OCI-LY1 (cell line): ENCODE measurements around the gene TOR2A.

Experiments
- H2AFZ ChIP-seq: fragments of 200-600 bp; sonication (generic), shearing (Covaris generic); 2 replicates; pipeline ENCODE4 v1.6.0; 2014; ENCODE audit warnings: antibody characterized with exemption, mild to moderate bottlenecking, low read length
- H3F3A ChIP-seq: fragments of 200-600 bp; sonication (generic), shearing (Covaris generic); 2 replicates; pipeline ENCODE4 v1.6.0; 2014; ENCODE audit warnings: mild to moderate bottlenecking, antibody characterized with exemption, low read length, moderate library complexity; ENCODE audit not compliant: insufficient read depth
- H3K27ac ChIP-seq: fragments of 200-600 bp; sonication (generic); 2 replicates; pipeline ENCODE4 v1.5.1; 2014; ENCODE audit warnings: low read length, mixed run types, mild to moderate bottlenecking, low read depth; ENCODE audit not compliant: poor library complexity, severe bottlenecking
- H3K27me3 ChIP-seq: fragments of 200-600 bp; sonication (generic); 2 replicates; pipeline ENCODE4 v1.6.0; 2014; ENCODE audit warnings: antibody characterized with exemption, mild to moderate bottlenecking, low read length, moderate library complexity; ENCODE audit not compliant: insufficient read depth
- H3K36me3 ChIP-seq: fragments of 200-600 bp; sonication (generic); 2 replicates; pipeline ENCODE4 v1.6.1; 2014; ENCODE audit warnings: mild to moderate bottlenecking, antibody characterized with exemption, low read length, moderate library complexity, mixed read lengths; ENCODE audit not compliant: insufficient read depth
- H3K4me1 ChIP-seq: fragments of 200-600 bp; sonication (generic); 2 replicates; pipeline ENCODE4 v1.5.1; 2014; ENCODE audit warnings: mild to moderate bottlenecking, low read length, moderate library complexity; ENCODE audit not compliant: insufficient read depth, severe bottlenecking
- H3K4me2 ChIP-seq: fragments of 200-600 bp; sonication (generic), shearing (Covaris generic); 2 replicates; pipeline ENCODE4 v1.6.1; 2014; ENCODE audit warnings: low read length
- H3K4me3 ChIP-seq: fragments of 200-600 bp; sonication (generic); 2 replicates; pipeline ENCODE4 v1.5.1; 2014; ENCODE audit warnings: low read length, low read depth, mild to moderate bottlenecking, mixed read lengths; ENCODE audit not compliant: poor library complexity, severe bottlenecking
- H3K79me2 ChIP-seq: fragments of 200-600 bp; shearing (Covaris generic); 2 replicates; pipeline ENCODE4 v1.6.1; 2016; ENCODE audit warnings: mixed run types, low read length, mixed read lengths; ENCODE audit not compliant: insufficient read depth
- H3K9ac ChIP-seq: fragments of 200-600 bp; sonication (generic), shearing (Covaris generic); 2 replicates; pipeline ENCODE4 v1.6.1; 2014; ENCODE audit warnings: mild to moderate bottlenecking, low read length, mixed read lengths
- H3K9me2 ChIP-seq: fragments of 200-600 bp; sonication (generic), shearing (Covaris generic); 2 replicates; pipeline ENCODE4 v1.6.1; 2014; ENCODE audit warnings: low read depth, mild to moderate bottlenecking, low read length, mixed read lengths
- H3K9me3 ChIP-seq: fragments of 200-600 bp; shearing (Covaris generic); 2 replicates; pipeline ENCODE4 v1.6.1; 2014; ENCODE audit warnings: low read length, mixed read lengths
- H4K20me1 ChIP-seq: fragments of 200-600 bp; sonication (generic), shearing (Covaris generic); 2 replicates; pipeline ENCODE4 v1.6.0; 2016; ENCODE audit warnings: mild to moderate bottlenecking, low read length; ENCODE audit not compliant: insufficient read depth
- CTCF ChIP-seq: fragments of 200-600 bp; sonication (generic), shearing (Covaris generic); IDR thresholded peaks from 2 replicates; pipeline ENCODE4 v1.5.1; 2017; ENCODE audit warnings: mild to moderate bottlenecking, antibody characterized with exemption, low read length, moderate library complexity, mixed read lengths
- EZH2 ChIP-seq: fragments of 200-600 bp; sonication (generic), shearing (Covaris generic); IDR thresholded peaks from 2 replicates; pipeline ENCODE4 v1.8.0; 2017; ENCODE audit warnings: borderline replicate concordance, mixed run types, mild to moderate bottlenecking, antibody characterized with exemption, low read length, moderate library complexity, mixed read lengths

Gene TOR2A

DNA sequence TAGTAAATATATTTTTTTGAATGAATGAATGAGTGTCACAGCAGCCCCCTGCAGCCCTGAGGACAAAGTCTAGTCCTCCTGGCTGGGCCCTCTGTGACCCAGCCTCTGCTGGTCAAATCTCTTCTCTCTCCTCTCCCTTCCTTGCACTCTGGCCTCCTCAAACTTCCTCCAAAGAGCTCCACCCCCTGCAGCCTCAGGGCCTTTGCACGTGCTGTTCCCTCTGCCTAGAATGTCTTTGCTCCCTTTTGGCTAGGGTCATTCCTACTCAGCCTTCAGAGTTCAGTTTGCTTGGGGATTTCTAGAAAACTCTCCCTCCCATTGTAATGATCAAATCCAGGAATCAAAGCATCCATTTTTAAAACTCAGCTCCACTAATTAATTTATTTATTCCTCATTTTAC, 30.3 kb upstream of the TOR2A start:
- TF ChIP-seq EZH2 (no peak), CTCF (no peak)
- Histone ChIP-seq H3K79me2 (no peaks in the 10 kb centered on the region), H3K4me3 (no peak overlapping the region), H3K27me3 (no peaks in the 10 kb centered on the region), H3F3A (no peaks in the 10 kb centered on the region), H4K20me1 (no peaks in the 10 kb centered on the region), H3K36me3 (no peaks in the 10 kb centered on the region), H3K9me3 (no peaks in the 10 kb centered on the region), H3K4me1 (peaks cover 23% of the 10 kb centered on the region), H3K9ac (no peak overlapping the region), H2AFZ (no peak overlapping the region), H3K4me2 (no peak overlapping the region), H3K27ac (no peak overlapping the region), H3K9me2 (no peaks in the 10 kb centered on the region)

GRCh38 chr9:127763918-127764384, 28.9 kb upstream of the TOR2A start:
- Histone ChIP-seq H3K79me2 (no peaks in the 10 kb centered on the region), H3F3A (no peaks in the 10 kb centered on the region), H3K27me3 (no peaks in the 10 kb centered on the region), H4K20me1 (no peaks in the 10 kb centered on the region), H3K36me3 (no peaks in the 10 kb centered on the region), H3K9ac (no peak overlapping the region), H3K27ac (no peak overlapping the region), H3K4me1 (peaks cover 14% of the 10 kb centered on the region), H3K4me2 (no peak overlapping the region), H2AFZ (no peak overlapping the region), H3K9me2 (no peaks in the 10 kb centered on the region), H3K9me3 (no peaks in the 10 kb centered on the region), H3K4me3 (no peak overlapping the region)
- TF ChIP-seq EZH2 (no peak), CTCF (peak; percentile 64)

DNA sequence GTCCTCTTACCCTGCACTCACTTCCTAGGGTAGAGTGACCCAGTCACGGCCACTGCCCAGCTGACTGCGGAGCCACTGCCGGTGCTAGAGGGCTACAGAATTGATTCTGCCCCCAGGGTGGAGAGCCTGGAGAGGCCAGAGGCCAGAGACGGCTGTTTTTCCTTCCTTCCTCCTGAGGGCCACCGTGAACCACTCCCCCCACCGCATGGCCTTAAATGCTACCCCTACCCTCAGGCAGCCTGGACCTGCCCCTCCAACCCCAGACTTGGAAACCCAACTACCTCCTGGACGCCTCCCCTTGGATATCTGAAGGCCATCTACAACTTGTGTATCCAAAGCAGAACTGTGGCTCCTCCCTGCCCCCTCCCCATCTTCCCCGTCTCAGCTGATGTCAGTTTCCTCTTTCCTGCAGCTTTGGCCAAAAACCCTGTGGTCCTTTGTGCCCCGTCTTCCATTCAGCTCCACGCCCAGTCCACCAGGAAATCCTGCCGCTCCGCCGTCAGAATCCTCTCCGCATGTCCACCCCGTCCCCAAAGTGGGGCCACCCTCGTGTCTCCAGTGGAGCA, 27.1 kb upstream of the TOR2A start:
- no peaks in the 10 kb centered on the region for H3K9me3 ChIP-seq
- no peaks in the 10 kb centered on the region for H4K20me1 ChIP-seq
- H3F3A ChIP-seq, result no peaks in the 10 kb centered on the region
- no peaks in the 10 kb centered on the region for H3K27me3 ChIP-seq
- no peak overlapping the region for H2AFZ ChIP-seq
- H3K36me3 ChIP-seq, result no peaks in the 10 kb centered on the region
- no peak overlapping the region for H3K4me3 ChIP-seq
- H3K4me2 ChIP-seq, result no peak overlapping the region
- H3K27ac ChIP-seq, result no peak overlapping the region
- H3K9me2 ChIP-seq, result no peaks in the 10 kb centered on the region
- H3K79me2 ChIP-seq, result no peaks in the 10 kb centered on the region
- peaks cover 3% of the 10 kb centered on the region for H3K4me1 ChIP-seq
- H3K9ac ChIP-seq, result no peak overlapping the region
- TF ChIP-seq EZH2 (no peak), CTCF (no peak)
